ENCODE data around the gene PKN1.

DNA sequence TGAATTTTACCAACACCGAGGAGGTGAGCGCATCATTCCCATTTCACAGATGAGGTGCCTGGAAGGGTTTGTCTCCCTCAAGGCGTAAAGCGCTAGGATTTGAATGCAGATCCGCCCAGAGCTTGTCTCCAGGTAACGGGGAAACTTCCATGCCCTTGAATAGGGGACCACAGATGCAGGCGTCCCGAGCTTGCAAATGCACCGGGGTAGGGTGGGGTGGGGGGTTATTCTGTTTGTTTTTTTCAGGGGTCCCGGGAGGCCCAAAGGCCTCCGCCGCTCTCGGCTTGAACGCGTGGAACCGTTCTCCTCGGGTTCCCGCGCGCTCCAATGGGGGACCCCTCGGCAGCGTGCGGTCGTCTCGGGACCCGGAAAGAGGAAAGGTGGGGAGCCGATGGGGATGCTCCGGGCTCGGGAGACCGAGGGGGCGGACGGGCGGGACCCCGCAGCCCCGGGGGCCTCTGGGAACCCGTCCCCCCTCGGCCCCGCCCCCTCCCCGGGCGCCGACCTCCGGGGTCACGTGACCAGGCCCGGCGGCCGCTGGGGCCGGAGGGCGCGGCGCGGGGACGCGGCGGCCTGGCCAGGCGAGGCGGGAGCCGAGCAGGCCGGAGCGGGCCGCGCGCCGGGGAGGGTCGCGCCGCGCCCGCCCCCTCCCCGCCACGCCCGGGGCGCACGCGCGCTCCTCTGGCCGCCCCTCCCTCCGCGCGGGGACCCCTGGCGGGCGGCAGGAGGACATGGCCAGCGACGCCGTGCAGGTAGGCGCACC, at the start of gene PKN1:
- TF ChIP-seq, protein P1, sequence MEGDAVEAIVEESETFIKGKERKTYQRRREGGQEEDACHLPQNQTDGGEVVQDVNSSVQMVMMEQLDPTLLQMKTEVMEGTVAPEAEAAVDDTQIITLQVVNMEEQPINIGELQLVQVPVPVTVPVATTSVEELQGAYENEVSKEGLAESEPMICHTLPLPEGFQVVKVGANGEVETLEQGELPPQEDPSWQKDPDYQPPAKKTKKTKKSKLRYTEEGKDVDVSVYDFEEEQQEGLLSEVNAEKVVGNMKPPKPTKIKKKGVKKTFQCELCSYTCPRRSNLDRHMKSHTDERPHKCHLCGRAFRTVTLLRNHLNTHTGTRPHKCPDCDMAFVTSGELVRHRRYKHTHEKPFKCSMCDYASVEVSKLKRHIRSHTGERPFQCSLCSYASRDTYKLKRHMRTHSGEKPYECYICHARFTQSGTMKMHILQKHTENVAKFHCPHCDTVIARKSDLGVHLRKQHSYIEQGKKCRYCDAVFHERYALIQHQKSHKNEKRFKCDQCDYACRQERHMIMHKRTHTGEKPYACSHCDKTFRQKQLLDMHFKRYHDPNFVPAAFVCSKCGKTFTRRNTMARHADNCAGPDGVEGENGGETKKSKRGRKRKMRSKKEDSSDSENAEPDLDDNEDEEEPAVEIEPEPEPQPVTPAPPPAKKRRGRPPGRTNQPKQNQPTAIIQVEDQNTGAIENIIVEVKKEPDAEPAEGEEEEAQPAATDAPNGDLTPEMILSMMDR (IDR thresholded peaks at IDR 0.05) = no peak
- TF ChIP-seq POLR2A (IDR thresholded peaks at IDR 0.05) = no peak
